MM.1S (cell line): Measurements from ENCODE around the gene OSBPL2.

Experiments
- DNase-seq: peaks from one replicate; pipeline ENCODE4 v3.0.0-alpha.2; 2015
- H2AFZ ChIP-seq: fragments of 300-600 bp; sonication (generic); 2 replicates; pipeline ENCODE4 v1.6.0; 2016; ENCODE audit warnings: antibody characterized with exemption, low read length
- H3F3A ChIP-seq: fragments of 300-600 bp; sonication (generic); 2 replicates; pipeline ENCODE4 v1.6.1; 2016; ENCODE audit warnings: mild to moderate bottlenecking, antibody characterized with exemption, low read length, moderate library complexity, mixed read lengths; ENCODE audit not compliant: insufficient read depth
- H3K27ac ChIP-seq: fragments of 300-600 bp; sonication (generic); 2 replicates; pipeline ENCODE4 v1.5.1; 2016; ENCODE audit warnings: mild to moderate bottlenecking, low read length
- H3K27me3 ChIP-seq: fragments of 300-600 bp; sonication (generic); replicated peaks from 2 replicates; pipeline ENCODE4 v1.6.0; 2016; ENCODE audit warnings: low read length; ENCODE audit not compliant: insufficient read depth
- H3K36me3 ChIP-seq: fragments of 300-600 bp; sonication (generic); replicated peaks from 2 replicates; pipeline ENCODE4 v1.6.1; 2016; ENCODE audit warnings: mild to moderate bottlenecking, low read length, mixed read lengths; ENCODE audit not compliant: insufficient read depth
- H3K4me1 ChIP-seq: fragments of 300-600 bp; sonication (generic); 2 replicates; pipeline ENCODE4 v1.6.1; 2016; ENCODE audit warnings: low read length, mixed read lengths
- H3K4me2 ChIP-seq: fragments of 300-600 bp; sonication (generic); 2 replicates; pipeline ENCODE4 v1.6.0; 2016; ENCODE audit warnings: low read depth, low read length
- H3K4me3 ChIP-seq: fragments of 300-600 bp; sonication (generic); 2 replicates; pipeline ENCODE4 v1.5.1; 2016; ENCODE audit warnings: low read length, mixed read lengths
- H3K79me2 ChIP-seq: fragments of 300-600 bp; sonication (generic); 2 replicates; pipeline ENCODE4 v1.6.1; 2016; ENCODE audit warnings: mixed run types, low read length, mixed read lengths
- H3K9ac ChIP-seq: fragments of 300-600 bp; sonication (generic); 2 replicates; pipeline ENCODE4 v1.6.1; 2016; ENCODE audit warnings: low read length, mixed read lengths
- H3K9me2 ChIP-seq: fragments of 300-600 bp; sonication (generic); replicated peaks from 2 replicates; pipeline ENCODE4 v1.6.1; 2016; ENCODE audit warnings: mild to moderate bottlenecking, low read length, mixed read lengths; ENCODE audit not compliant: insufficient read depth
- H3K9me3 ChIP-seq: fragments of 300-600 bp; sonication (generic); replicated peaks from 2 replicates; pipeline ENCODE4 v1.6.1; 2016; ENCODE audit warnings: mild to moderate bottlenecking, low read length, mixed read lengths; ENCODE audit not compliant: insufficient read depth
- H4K20me1 ChIP-seq: fragments of 300-600 bp; sonication (generic); 2 replicates; pipeline ENCODE4 v1.6.1; 2016; ENCODE audit warnings: mild to moderate bottlenecking, low read length, moderate library complexity, mixed read lengths; ENCODE audit not compliant: insufficient read depth
- CTCF ChIP-seq: fragments of 300-600 bp; sonication (generic); IDR thresholded peaks from 2 replicates; pipeline ENCODE4 v1.5.1; 2016; ENCODE audit warnings: antibody characterized with exemption, low read length, mixed read lengths
- EZH2 ChIP-seq: fragments of 300-600 bp; sonication (generic); optimal IDR thresholded peaks from 2 replicates; pipeline ENCODE3; 2017; ENCODE audit warnings: low read depth, mild to moderate bottlenecking, antibody characterized with exemption, low read length, mixed read lengths
- EZH2phosphoT487 ChIP-seq: fragments of 300-600 bp; sonication (generic); IDR thresholded peaks from 2 replicates; pipeline ENCODE4 v1.6.1; 2018; ENCODE audit warnings: antibody characterized with exemption, low read length

The OSBPL2 gene

GRCh38 chr20:62232194-62232593, 6.1 kb upstream of the OSBPL2 start:
- H3K79me2 ChIP-seq, result no peaks in the 10 kb centered on the region
- no peak overlapping the region for H3K27ac ChIP-seq
- no peaks in the 10 kb centered on the region for H3K9me3 ChIP-seq
- no peak overlapping the region for H3K4me2 ChIP-seq
- no peaks in the 10 kb centered on the region for H3K9me2 ChIP-seq
- no peaks in the 10 kb centered on the region for H4K20me1 ChIP-seq
- H3K27me3 ChIP-seq, result peaks cover 56% of the 10 kb centered on the region
- no peak overlapping the region for H3K9ac ChIP-seq
- no peak overlapping the region for H3K4me3 ChIP-seq
- no peaks in the 10 kb centered on the region for H3K4me1 ChIP-seq
- no peak for TF ChIP-seq CTCF
- no peak for TF ChIP-seq EZH2phosphoT487
- TF ChIP-seq EZH2, result no peak
- no peaks in the 10 kb centered on the region for H3K36me3 ChIP-seq
- no peak for DNase-seq
- no peaks in the 10 kb centered on the region for H3F3A ChIP-seq
- no peak overlapping the region for H2AFZ ChIP-seq

- Histone ChIP-seq H3F3A (no peaks in the 10 kb centered on the region), H3K4me2 (no peak overlapping the region), H3K4me1 (peaks cover 6% of the 10 kb centered on the region; the same call in 1 of the 2 replicates), H3K79me2 (no peaks in the 10 kb centered on the region), H3K36me3 (no peaks in the 10 kb centered on the region), H3K9me3 (no peaks in the 10 kb centered on the region), H3K27ac (no peak overlapping the region), H3K9me2 (no peaks in the 10 kb centered on the region), H3K9ac (no peak overlapping the region), H3K27me3 (peaks cover 47% of the 10 kb centered on the region), H4K20me1 (no peaks in the 10 kb centered on the region), H2AFZ (no peak overlapping the region), H3K4me3 (no peak overlapping the region)
- TF ChIP-seq EZH2 (no peak), CTCF (no peak), EZH2phosphoT487 (no peak)
- no peak for DNase-seq
Observed at GRCh38 chr20:62232770-62233645, 5.3 kb upstream of the OSBPL2 start.

GRCh38 chr20:62233684-62234083, 4.6 kb upstream of the OSBPL2 start:
- Histone ChIP-seq H3K27me3 (peaks cover 41% of the 10 kb centered on the region), H3K9me3 (no peaks in the 10 kb centered on the region), H3K4me3 (no peak overlapping the region), H4K20me1 (no peaks in the 10 kb centered on the region), H3K27ac (no peak overlapping the region), H3K36me3 (no peaks in the 10 kb centered on the region), H3K79me2 (peaks cover under 1% of the 10 kb centered on the region; the same call in 1 of the 2 replicates), H3K9ac (no peak overlapping the region), H3F3A (no peaks in the 10 kb centered on the region), H3K4me1 (peaks cover 6% of the 10 kb centered on the region; the same call in 1 of the 2 replicates), H3K9me2 (no peaks in the 10 kb centered on the region), H3K4me2 (no peak overlapping the region), H2AFZ (no peak overlapping the region)
- DNase-seq, result no peak
- no peak for TF ChIP-seq EZH2phosphoT487
- TF ChIP-seq CTCF, result no peak
- TF ChIP-seq EZH2, result no peak
